ENCODE measurements around the gene GLRX5. TPM values are rescaled to one million over a fixed set of nuclear protein-coding genes. Genes with fewer than 3 reads are reported as not detected.

GLRX5 gene
- total RNA-seq, 1 experiment from 2014 or later = 67.8 TPM

- no peaks in the 10 kb centered on the region for H3K36me3 Mint-ChIP-seq (ENCODE audit: insufficient read depth, unreplicated experiment)
- H3K4me1 Mint-ChIP-seq (ENCODE audit: low read depth, unreplicated experiment) = no peaks in the 10 kb centered on the region
- H3K4me3 Mint-ChIP-seq (ENCODE audit: unreplicated experiment) = no peak overlapping the region
- Histone ChIP-seq H3K27me3 (replicated peaks; ENCODE audit: control insufficient read depth, insufficient read depth, low read length) (no peaks in the 10 kb centered on the region), H3K9me3 (no peaks in the 10 kb centered on the region), H3K36me3 (ENCODE audit: control insufficient read depth, insufficient read depth, low read length) (no peaks in the 10 kb centered on the region), H3K4me1 (no peaks in the 10 kb centered on the region), H3K4me3 (ENCODE audit: low read depth, low read length) (no peak overlapping the region)
- H3K27ac Mint-ChIP-seq (ENCODE audit: unreplicated experiment) = no peak overlapping the region
- no peak for DNase-seq
- no TSS peak for BruUV-seq (replicated peaks)
- H3K9me3 Mint-ChIP-seq (ENCODE audit: unreplicated experiment) = no peaks in the 10 kb centered on the region
- intact Hi-C loops (cut with micrococcal nuclease; ENCODE audit: unreplicated experiment) = no loop called here
- ChIA-PET CTCF (interaction anchor here (0.6 to 1.7 kb wide), 5 partner anchors 33 to 282 kb away, joined by 3 to 5 read pairs (median 4); no protein-coding TSS in a partner anchor), POLR2A (no interaction called here)
- TF ChIP-seq CTCF (IDR thresholded peaks at IDR 0.05; ENCODE audit: insufficient read depth in 1 of 2, low read depth in 1 of 2, low read length in 1 of 2, severe bottlenecking in 1 of 2, unreplicated experiment in 1 of 2) = no peak
- no peaks in the 10 kb centered on the region for H3K27me3 Mint-ChIP-seq (ENCODE audit: insufficient read depth, unreplicated experiment)
These were observed 24.4 kb downstream of the GLRX5 start for GRCh38 chr14:95559203-95559602.

- Mint-ChIP-seq H3K36me3 (ENCODE audit: insufficient read depth, unreplicated experiment) (no peaks in the 10 kb centered on the region), H3K27me3 (ENCODE audit: insufficient read depth, unreplicated experiment) (no peaks in the 10 kb centered on the region), H3K4me1 (ENCODE audit: low read depth, unreplicated experiment) (no peaks in the 10 kb centered on the region), H3K27ac (ENCODE audit: unreplicated experiment) (no peak overlapping the region), H3K9me3 (ENCODE audit: unreplicated experiment) (no peaks in the 10 kb centered on the region), H3K4me3 (ENCODE audit: unreplicated experiment) (no peak overlapping the region)
- no peaks in the 10 kb centered on the region for H3K36me3 ChIP-seq (ENCODE audit: control insufficient read depth, insufficient read depth, low read length)
- intact Hi-C loops (cut with micrococcal nuclease; ENCODE audit: unreplicated experiment) = loop anchor here (1.0 to 10.0 kb wide), 8 partner anchors 48 to 537 kb away; no protein-coding TSS in a partner anchor
- no peak overlapping the region for H3K4me3 ChIP-seq (ENCODE audit: low read depth, low read length)
- H3K4me1 ChIP-seq = no peaks in the 10 kb centered on the region
- ChIA-PET POLR2A (no interaction called here), CTCF (interaction anchor here (0.7 kb wide), 1 partner anchor 119 kb away, joined by 3 read pairs; no protein-coding TSS in a partner anchor)
- peak; percentile 86 to 91 for DNase-seq
- H3K9me3 ChIP-seq = no peaks in the 10 kb centered on the region
- BruUV-seq (replicated peaks) = no TSS peak
- no peaks in the 10 kb centered on the region for H3K27me3 ChIP-seq (replicated peaks; ENCODE audit: control insufficient read depth, insufficient read depth, low read length)
- peak; percentile 95 to 97 for TF ChIP-seq CTCF (IDR thresholded peaks at IDR 0.05; ENCODE audit: insufficient read depth in 1 of 2, low read depth in 1 of 2, low read length in 1 of 2, severe bottlenecking in 1 of 2, unreplicated experiment in 1 of 2)
These were observed 26.2 kb downstream of the GLRX5 start for GRCh38 chr14:95561001-95561412.

GRCh38 chr14:95562892-95563685 lies 28.2 kb downstream of the GLRX5 start:
- H3K27me3 Mint-ChIP-seq (ENCODE audit: insufficient read depth, unreplicated experiment) = peaks cover 4% of the 10 kb centered on the region
- no peak overlapping the region for H3K4me3 ChIP-seq (ENCODE audit: low read depth, low read length)
- no peaks in the 10 kb centered on the region for H3K36me3 ChIP-seq (ENCODE audit: control insufficient read depth, insufficient read depth, low read length)
- no peak overlapping the region for H3K27ac Mint-ChIP-seq (ENCODE audit: unreplicated experiment)
- no peaks in the 10 kb centered on the region for H3K36me3 Mint-ChIP-seq (ENCODE audit: insufficient read depth, unreplicated experiment)
- no peaks in the 10 kb centered on the region for H3K4me1 Mint-ChIP-seq (ENCODE audit: low read depth, unreplicated experiment)
- peaks cover 9% of the 10 kb centered on the region for H3K9me3 Mint-ChIP-seq (ENCODE audit: unreplicated experiment)
- H3K4me1 ChIP-seq = no peaks in the 10 kb centered on the region
- no peaks in the 10 kb centered on the region for H3K27me3 ChIP-seq (replicated peaks; ENCODE audit: control insufficient read depth, insufficient read depth, low read length)
- intact Hi-C loops (cut with micrococcal nuclease; ENCODE audit: unreplicated experiment) = loop anchor here (5.0 to 10.0 kb wide), 2 partner anchors 332 to 489 kb away; no protein-coding TSS in a partner anchor
- BruUV-seq (replicated peaks) = no TSS peak
- ChIA-PET POLR2A (no interaction called here), CTCF (interaction anchor here (1.0 kb wide), 1 partner anchor 207 kb away, joined by 3 read pairs; no protein-coding TSS in a partner anchor)
- H3K4me3 Mint-ChIP-seq (ENCODE audit: unreplicated experiment) = no peak overlapping the region
- H3K9me3 ChIP-seq = no peaks in the 10 kb centered on the region
- no peak for TF ChIP-seq CTCF (IDR thresholded peaks at IDR 0.05; ENCODE audit: insufficient read depth in 1 of 2, low read depth in 1 of 2, low read length in 1 of 2, severe bottlenecking in 1 of 2, unreplicated experiment in 1 of 2)
- DNase-seq = no peak
